Left renal cortex interstitium (tissue), 4 donors: Measurements from ENCODE around the gene ZNF260. TPM values are rescaled to one million over a fixed set of nuclear protein-coding genes. Genes with fewer than 3 reads are reported as not detected.
"Not testable (repeated sequence)": the region's sequence is repeated elsewhere in the genome, so short reads cannot be mapped to it uniquely, and the experiment has no call there.

Source experiments
- DNase-seq, 4 donors: peaks; one replicate each; pipeline ENCODE4 v3.0.0-alpha.2; 2013; ENCODE audit warnings: low read depth in 4 of 4, low spot score in 2 of 4, missing footprints in 1 of 4
- polyA plus RNA-seq, 4 donors: library from polyadenylated mRNA; unstranded; fragments of 120-200 nt; gene quantifications; one replicate each; pipeline ENCODE4 v1.2.1, GENCODE V29; 2013; ENCODE audit not compliant: insufficient read length in 4 of 4

ZNF260 gene
- polyA plus RNA-seq, 4 donors, result 28.1 to 35.1 (median 30.0) TPM

DNA sequence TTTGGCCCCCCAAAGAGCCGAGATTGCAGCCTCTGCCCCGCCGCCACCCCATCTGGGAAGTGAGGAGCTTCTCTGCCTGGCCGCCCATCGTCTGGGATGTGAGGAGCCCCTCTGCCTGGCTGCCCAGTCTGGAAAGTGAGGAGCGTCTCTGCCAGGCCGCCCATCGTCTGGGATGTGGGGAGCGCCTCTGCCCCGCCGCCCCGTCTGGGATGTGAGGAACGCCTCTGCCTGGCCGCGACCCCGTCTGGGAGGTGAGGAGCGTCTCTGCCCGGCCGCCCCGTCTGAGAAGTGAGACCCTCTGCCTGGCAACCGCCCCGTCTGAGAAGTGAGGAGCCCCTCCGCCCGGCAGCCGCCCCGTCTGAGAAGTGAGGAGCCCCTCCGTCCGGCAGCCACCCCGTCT is 37.2 kb downstream of the ZNF260 start:
- not testable (repeated sequence) for DNase-seq

DNA sequence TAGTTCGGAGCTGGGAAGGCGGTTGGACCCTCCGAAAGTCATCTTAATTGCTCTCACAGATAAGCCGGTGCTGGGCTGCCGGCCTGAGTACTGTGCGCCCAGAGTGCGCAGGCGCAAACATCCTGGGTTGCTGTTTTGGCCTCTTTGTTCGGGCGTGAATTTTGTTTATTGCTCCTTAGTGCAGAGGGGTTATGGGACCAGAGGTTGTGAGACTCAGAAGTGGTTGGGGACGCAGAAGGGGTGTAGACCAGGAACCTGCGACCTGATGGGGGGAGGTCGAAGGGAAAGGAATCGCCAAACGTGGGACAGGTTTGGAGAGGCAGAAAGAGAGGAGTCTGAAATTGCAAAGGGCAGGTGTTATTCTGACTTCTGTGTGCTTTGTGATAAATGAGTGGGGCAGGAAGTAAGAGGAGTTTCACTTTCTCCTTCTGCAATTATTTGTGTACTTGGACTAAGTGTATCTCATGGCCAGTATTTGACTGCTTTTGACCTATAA is 38.1 kb downstream of the ZNF260 start:
- peak in 2 of 4 donors; percentile 84 to 91 for DNase-seq

DNA sequence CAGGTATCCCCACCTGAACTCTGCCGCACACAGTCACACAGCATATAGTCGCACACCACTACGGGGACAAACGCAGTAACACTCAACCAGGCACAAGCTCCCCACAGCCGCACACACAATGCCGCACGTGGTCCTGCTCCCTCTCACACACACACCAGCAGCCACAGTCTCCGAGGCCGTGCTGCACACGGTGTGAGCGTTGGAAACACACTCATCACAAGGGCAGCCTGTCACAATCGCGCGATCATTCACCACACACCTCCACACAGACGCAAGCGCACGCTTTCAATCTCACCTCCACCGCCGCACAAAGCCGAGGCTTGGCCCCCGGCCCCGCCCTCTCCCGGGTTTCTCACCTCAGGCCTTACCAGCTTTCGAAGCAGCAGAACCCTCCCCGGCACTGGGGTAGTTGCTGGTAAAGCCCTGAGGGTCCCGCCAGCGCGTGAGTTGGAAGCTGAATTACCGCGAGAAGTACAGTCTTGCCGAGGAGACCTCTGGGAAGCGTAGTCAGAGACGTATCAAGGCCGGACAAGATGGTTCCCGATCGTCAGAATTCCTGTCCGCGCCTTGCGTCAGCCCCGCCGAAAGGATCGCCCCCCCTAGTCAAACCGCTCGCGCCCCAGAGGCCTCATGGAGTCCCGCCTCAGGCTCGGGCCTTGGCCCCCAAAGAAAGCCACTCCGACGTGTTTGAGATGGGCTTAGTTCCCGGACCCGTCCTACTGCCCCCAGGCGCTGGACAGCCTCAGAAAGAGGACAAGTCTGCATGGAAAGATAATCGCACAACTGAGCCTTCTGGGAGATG is 38.8 kb downstream of the ZNF260 start, which contains the start of gene ZNF566:
TSS of gene ZNF566 (minus strand) at position 444 of the 802 bp plus-strand sequence. CDS start 13,004 bp downstream, outside the sequence.
- peak; percentile 91 to 98 (median 92) for DNase-seq

DNA sequence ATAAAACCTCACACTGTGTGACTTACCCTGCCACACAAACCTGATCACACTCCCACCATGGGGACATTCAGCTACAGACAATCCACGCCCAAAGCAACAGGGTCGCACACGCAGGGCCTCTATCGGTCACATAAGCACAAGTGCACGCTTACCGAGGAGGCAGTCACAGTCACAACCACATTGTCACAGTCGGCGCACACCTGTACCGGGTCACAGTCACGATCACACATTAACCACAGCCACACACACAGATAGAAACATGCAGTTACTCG is 39.3 kb downstream of the ZNF260 start:
- DNase-seq, result peak in 1 of 4 donors; percentile 19

DNA sequence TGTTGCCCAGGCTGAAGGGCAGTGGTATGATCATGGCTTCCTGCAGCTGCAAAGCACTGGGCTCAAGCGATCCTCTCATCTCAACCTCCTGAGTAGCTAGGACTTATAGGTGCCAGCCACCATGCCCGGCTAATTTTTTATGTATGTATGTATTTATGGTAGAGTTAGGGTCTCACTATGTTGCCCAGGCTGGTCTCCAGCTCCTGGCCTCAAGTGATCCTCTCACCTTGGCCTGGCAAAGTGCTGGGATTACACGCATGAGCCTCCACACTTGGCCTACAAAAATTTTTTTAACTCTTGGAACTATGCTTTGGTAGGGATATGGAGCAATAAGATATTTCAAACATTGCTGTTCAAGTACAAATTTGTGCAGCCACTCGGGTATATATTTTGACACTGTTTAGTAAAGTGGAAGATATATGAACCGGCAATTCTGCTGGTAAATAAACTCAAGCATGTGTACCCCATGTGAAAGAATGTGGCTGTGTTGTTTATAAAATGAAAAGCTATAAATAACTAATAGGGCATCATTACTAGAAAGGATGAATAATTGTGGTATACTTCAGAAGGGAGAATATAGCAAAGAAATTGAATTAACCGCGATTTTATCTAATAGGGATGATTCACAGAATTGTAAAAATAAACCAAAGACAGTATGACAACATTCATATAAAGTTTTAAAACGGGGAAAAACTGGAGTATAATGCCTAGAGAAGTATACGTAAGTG is 39.8 kb downstream of the ZNF260 start:
- no peak for DNase-seq

DNA sequence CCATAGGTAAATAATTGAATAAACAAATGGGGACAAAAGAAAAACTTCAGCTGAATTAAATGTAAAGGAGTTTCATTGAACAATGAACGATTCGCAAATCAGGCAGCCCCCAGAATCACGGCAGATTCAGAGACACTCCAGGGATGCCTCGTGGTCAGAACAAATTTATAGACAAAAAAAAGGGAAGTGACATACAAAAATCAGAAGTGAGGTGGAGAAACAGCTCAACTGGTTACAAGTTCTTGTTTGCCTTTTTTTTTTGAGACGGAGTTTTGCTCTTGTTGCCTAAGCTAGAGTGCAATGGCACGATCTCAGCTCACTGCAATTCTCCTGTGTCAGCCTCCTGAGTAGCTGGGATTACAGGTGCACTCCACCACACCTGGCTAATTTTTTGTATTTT is 44.4 kb downstream of the ZNF260 start:
- no peak for DNase-seq

DNA sequence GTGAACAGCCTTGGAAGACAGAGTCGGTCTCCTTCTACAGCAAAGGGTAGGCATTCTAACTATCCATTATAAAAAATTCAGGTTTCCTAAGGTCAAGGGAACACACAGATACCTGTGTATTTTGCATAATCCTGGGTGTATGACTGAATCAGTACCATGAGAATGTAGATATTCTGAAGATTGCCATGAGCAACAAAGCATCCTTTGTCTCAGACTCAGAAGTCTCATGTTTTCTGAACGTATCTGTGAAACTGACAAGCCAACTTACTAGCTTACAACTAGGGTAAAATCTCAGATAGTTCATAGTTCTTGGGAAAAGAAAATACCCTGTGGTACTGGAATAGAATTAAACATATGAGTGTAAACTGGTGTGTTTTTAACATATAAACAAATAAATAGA is 45.2 kb downstream of the ZNF260 start:
- no peak for DNase-seq

Other genes with a start within 250 kb of the ZNF260 start
- gene ZFP14, start 149.1 kb downstream of the ZNF260 start, polyA plus RNA-seq, result 10 to 100 TPM; 11.4 to 16.5 (median 12.8) TPM
- 10 to 100 TPM; 13.1 to 14.5 (median 13.5) TPM for gene ZFP82, start 109.6 kb downstream of the ZNF260 start, polyA plus RNA-seq
- gene ZNF566, start 38.7 kb downstream of the ZNF260 start, polyA plus RNA-seq, result 10 to 100 TPM; 13.1 to 16.8 (median 15.4) TPM
- 10 to 100 TPM; 17.1 to 32.4 (median 21.9) TPM for gene ZNF529, start 45.0 kb upstream of the ZNF260 start, polyA plus RNA-seq
- 10 to 100 TPM in 1 of 4 donors, 1 to 10 TPM in 3; 4.6 to 11.4 (median 7.4) TPM for gene ZNF382, start 77.0 kb upstream of the ZNF260 start, polyA plus RNA-seq
- 10 to 100 TPM in 3 of 4 donors, 1 to 10 TPM in 1; 9.2 to 16.4 (median 12.5) TPM for gene ZNF461, start 138.6 kb upstream of the ZNF260 start, polyA plus RNA-seq
- 10 to 100 TPM; 11.8 to 14.4 (median 13.3) TPM for gene ZNF567, start 159.3 kb upstream of the ZNF260 start, polyA plus RNA-seq
- 1 to 10 TPM; 2.3 to 4.0 (median 3.5) TPM for gene ZNF850, start 244.5 kb upstream of the ZNF260 start, polyA plus RNA-seq